Esophagus (tissue), 2 donors: Measurements from ENCODE around the gene SOD1. TPM values are rescaled to one million over a fixed set of nuclear protein-coding genes. Genes with fewer than 3 reads are reported as not detected.

ENCODE experiments used
- H3K27ac ChIP-seq, 2 donors: one replicate each; pipeline ENCODE4 v1.5.1; 2013; ENCODE audit warnings: low read depth in 2 of 2, mild to moderate bottlenecking in 2 of 2, inconsistent platforms in 1 of 2, low read length in 1 of 2, moderate library complexity in 1 of 2
- H3K27me3 ChIP-seq, 2 donors: one replicate each; pipeline ENCODE4 v1.6.1; 2013; ENCODE audit warnings: low read length in 2 of 2, control low read depth in 1 of 2, mild to moderate bottlenecking in 1 of 2; ENCODE audit not compliant: insufficient read depth in 2 of 2, control insufficient read depth in 1 of 2
- H3K36me3 ChIP-seq, 2 donors: one replicate each; pipeline ENCODE4 v1.6.1; 2013; ENCODE audit warnings: low read length in 1 of 2; ENCODE audit not compliant: control insufficient read depth in 2 of 2, insufficient read depth in 2 of 2
- H3K4me1 ChIP-seq, 2 donors: one replicate each; pipeline ENCODE4 v1.6.1; 2013; ENCODE audit warnings: low read length in 1 of 2; ENCODE audit not compliant: control insufficient read depth in 2 of 2, insufficient read depth in 2 of 2
- H3K4me3 ChIP-seq, 2 donors: one replicate each; pipeline ENCODE4 v1.5.1; 2013; ENCODE audit warnings: low read length in 2 of 2, mild to moderate bottlenecking in 2 of 2, low read depth in 1 of 2, moderate library complexity in 1 of 2
- H3K9me3 ChIP-seq, 2 donors: one replicate each; pipeline ENCODE4 v1.6.1; 2013; ENCODE audit warnings: mild to moderate bottlenecking in 2 of 2, low read depth in 1 of 2, low read length in 1 of 2, moderate library complexity in 1 of 2; ENCODE audit not compliant: control insufficient read depth in 2 of 2, insufficient read depth in 1 of 2
- WGBS, 2 donors: extraction: QIAGEN DNeasy Blood & Tissue Kit; methylation state at CpG; one replicate each; pipeline ENCODE4 v1.1.7; 2013; 5-methylcytosine and 5-hydroxymethylcytosine counted together
- polyA plus RNA-seq, 2 donors: library from polyadenylated mRNA; stranded (reverse); fragments of 200-250 nt; gene quantifications; one replicate each; pipeline ENCODE4 v1.2.3, GENCODE V29; 2013
- donor health status: healthy with polysubstance abuse.
- donor health status: Bipolar disorder and iron deficiency.

The SOD1 gene
- polyA plus RNA-seq, 2 donors, result 269 to 319 TPM

DNA sequence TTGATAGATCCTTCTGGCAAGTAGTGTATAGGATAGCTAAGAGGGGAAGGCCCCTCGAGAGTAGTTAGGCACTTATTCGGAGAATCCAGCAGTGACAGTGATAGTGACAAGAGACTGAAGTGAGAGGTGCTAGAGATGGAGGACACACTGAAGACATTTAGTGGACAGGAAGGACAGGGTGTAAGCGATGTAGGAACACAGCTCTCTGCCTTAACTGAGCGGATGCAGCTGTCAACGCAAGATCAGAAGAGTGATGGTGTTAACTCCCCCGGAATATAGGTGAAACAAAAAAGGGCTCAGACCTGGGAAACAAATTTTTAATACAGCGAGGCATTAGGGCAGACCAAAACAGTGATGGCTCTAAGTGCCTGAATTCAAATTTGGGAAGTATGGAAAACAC is 15.8 kb downstream of the SOD1 start:
- Histone ChIP-seq H3K27ac (no peak overlapping the region), H3K27me3 (no peaks in the 10 kb centered on the region), H3K36me3 (peaks cover 0 to 11% of the 10 kb centered on the region in 2 donors), H3K9me3 (no peaks in the 10 kb centered on the region), H3K4me3 (no peak overlapping the region), H3K4me1 (no peaks in the 10 kb centered on the region)
- 92 to 93% methylated on average over 7 of the region's 7 CpGs for WGBS, 2 donors

DNA sequence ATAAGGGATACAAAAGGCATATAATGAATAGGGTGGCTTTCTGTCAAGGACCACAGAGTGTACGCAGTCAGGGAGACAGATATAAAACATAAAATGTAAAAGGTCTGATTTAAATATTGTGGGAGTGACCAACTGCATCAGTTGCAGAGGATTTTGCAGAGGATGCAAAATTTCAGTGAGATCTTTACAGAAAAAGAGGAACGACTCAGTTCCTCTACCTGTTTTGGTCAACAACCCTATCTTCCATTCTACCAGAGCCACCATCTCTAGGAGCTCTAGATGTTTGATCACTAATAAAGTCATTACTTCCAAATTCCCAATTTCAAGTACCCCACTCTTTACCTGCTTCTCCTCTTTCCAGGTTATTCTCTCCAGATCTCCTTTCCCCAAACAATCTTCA is 16.5 kb downstream of the SOD1 start:
- 90 to 92% methylated on average over 2 of the region's 2 CpGs for WGBS, 2 donors

DNA sequence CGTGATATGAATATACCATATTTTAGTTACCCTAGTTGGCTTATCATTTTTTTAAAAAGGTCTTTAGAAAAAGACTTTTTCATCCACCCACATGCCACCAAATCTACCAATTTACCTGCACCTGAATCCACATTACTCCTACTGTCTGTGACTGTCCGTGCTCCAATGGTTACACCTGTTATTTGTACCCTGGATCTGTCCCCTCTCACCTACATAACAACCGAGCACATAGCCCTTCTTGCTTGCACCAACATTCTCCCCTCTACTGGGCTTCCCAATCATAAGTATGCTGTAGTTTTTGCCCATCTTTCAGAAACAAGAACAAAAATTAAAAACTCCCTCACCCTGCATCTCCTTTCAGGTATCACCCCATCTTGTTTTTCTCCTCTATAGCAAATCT is 17.6 kb downstream of the SOD1 start:
- Histone ChIP-seq H3K4me1 (no peaks in the 10 kb centered on the region), H3K4me3 (no peak overlapping the region), H3K27ac (no peak overlapping the region), H3K36me3 (peaks cover 0 to 2% of the 10 kb centered on the region in 2 donors), H3K9me3 (no peaks in the 10 kb centered on the region), H3K27me3 (no peaks in the 10 kb centered on the region)
- 97 to 98% methylated on average over 3 of the region's 3 CpGs for WGBS, 2 donors

More for the DNA sequence above, 16.5 kb downstream of the SOD1 start:
- no peaks in the 10 kb centered on the region for H3K9me3 ChIP-seq
- H3K36me3 ChIP-seq, result peaks cover 0 to 11% of the 10 kb centered on the region in 2 donors
- no peak overlapping the region for H3K4me3 ChIP-seq
- H3K27me3 ChIP-seq, result no peaks in the 10 kb centered on the region
- H3K27ac ChIP-seq, result no peak overlapping the region
- no peaks in the 10 kb centered on the region for H3K4me1 ChIP-seq

DNA sequence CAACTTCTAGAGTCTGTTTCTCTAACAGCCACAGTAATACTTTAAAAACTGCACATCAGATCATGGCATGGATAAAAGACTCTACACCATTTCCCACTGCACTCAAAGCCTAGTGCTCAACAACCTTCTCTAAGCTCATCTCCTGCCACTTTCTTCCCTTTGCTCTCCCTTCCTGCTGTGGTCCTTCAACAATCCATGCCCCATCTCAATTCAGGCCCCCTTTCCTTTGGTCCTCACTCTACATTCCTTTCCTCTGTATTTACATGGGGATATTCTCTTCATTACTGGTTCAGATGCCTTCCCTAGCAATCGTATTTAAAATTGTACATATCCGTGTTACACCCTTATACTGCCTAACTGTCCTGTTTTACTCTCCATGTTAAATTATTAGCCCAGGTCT is 19.0 kb downstream of the SOD1 start:
- no peak overlapping the region for H3K4me3 ChIP-seq
- no peaks in the 10 kb centered on the region for H3K4me1 ChIP-seq
- no peak overlapping the region for H3K27ac ChIP-seq
- H3K27me3 ChIP-seq, result no peaks in the 10 kb centered on the region
- no peaks in the 10 kb centered on the region for H3K9me3 ChIP-seq
- WGBS, 2 donors, result 92% methylated on average over 2 of the region's 2 CpGs
- peaks cover 0 to 5% of the 10 kb centered on the region in 2 donors for H3K36me3 ChIP-seq

DNA sequence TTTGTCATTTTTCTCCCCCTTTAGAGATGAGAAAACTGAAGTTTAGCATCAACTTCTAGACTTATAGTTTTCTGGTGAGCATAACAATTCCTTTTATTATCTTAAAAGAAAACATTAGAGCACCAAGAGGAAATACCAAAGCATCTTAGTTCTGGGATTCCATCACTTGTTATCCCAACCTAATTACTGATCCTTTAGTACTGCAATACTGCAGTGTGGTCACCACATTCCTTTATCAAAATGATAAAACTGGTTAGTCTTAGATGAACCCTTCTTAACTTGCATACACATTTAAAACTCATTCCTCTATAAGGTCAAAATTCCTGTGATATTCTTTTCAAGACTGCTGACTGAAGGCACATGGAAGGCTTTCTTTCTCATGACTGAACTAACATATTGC is 23.1 kb downstream of the SOD1 start:
- H3K9me3 ChIP-seq, result no peaks in the 10 kb centered on the region
- no peak overlapping the region for H3K27ac ChIP-seq
- H3K4me1 ChIP-seq, result no peaks in the 10 kb centered on the region
- H3K36me3 ChIP-seq, result peaks cover 10 to 12% of the 10 kb centered on the region in 2 donors
- H3K4me3 ChIP-seq, result no peak overlapping the region
- no peaks in the 10 kb centered on the region for H3K27me3 ChIP-seq

DNA sequence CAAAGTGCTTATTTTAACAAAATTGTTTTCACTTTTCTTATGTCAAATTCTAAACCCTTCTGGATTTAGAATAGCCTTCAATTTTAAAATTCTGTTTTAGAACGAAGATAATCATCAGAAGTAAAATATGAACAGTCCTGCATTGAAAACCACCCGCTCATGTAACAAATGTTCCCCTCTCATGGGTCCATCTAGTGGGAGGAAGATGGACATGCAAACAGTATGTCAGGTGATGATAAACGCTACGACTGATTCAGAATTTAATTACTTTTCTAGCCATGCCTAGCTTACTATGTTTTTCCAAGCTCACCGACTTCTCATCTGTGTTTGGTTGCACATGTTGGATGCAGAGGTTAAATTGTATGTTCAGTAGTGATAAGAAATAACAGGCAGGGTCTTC is 23.5 kb downstream of the SOD1 start:
- Histone ChIP-seq H3K27me3 (no peaks in the 10 kb centered on the region), H3K4me1 (no peaks in the 10 kb centered on the region), H3K9me3 (no peaks in the 10 kb centered on the region), H3K4me3 (no peak overlapping the region), H3K36me3 (peaks cover 12% of the 10 kb centered on the region in 2 donors), H3K27ac (no peak overlapping the region)
- whole genome bisulfite sequencing, 2 donors, result 87 to 89% methylated on average over 5 of the region's 5 CpGs

DNA sequence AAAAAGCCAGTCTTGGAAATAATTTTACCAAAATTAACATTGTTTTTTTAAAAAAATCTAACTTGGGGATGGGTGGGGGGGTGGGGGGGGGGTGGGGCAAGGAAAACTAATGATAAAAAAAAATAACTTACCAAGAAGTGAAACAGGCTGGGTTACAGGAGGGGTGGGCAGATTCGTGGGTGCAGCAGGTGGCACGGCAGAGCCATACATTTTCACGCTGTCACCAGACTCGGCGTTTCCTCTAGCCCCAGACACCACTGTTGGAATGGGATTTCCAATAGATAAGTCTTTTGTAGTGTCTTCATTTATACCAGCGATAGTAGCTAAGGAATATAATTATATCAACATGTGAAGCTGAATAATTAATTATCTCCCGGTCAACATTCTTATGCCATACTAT is 25.4 kb downstream of the SOD1 start:
- no peaks in the 10 kb centered on the region for H3K9me3 ChIP-seq
- H3K4me1 ChIP-seq, result no peaks in the 10 kb centered on the region
- peaks cover 12 to 14% of the 10 kb centered on the region in 2 donors for H3K36me3 ChIP-seq
- no peak overlapping the region for H3K4me3 ChIP-seq
- WGBS, 2 donors, result 91% methylated on average over 7 of the region's 7 CpGs
- H3K27ac ChIP-seq, result no peak overlapping the region
- H3K27me3 ChIP-seq, result no peaks in the 10 kb centered on the region

DNA sequence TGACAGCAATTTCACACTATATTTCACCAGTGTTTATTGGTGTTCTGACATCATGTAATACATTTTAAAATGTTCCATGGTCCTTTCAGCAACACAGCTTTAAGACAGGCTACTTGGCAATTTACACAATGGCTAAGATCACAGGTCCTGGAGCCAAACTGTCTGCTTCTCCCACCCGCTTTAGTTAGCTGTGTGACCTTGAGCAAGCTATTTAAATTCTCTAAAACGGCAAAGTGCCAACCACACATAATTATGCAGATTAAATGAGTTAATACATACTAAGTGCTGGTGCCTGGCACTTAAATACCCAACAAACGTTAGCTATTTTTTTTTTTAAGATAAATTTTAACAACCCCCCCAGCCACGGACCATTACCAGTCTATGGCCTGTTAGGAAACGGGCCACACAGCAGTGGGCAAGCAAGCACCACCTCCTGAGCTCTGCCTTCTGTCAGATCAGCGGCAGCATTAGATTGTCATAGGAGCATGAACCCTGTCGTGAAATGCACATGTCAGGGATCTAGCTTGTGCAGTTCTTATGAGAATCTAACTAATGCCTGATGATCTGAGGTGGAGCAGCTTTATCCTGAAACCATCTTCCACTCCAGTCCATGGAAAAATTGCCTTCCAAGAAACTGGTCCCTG is 26.9 kb downstream of the SOD1 start:
- WGBS, 2 donors, result 77 to 83% methylated on average over 7 of the region's 7 CpGs
- peaks cover 12 to 17% of the 10 kb centered on the region in 2 donors for H3K36me3 ChIP-seq
- no peak overlapping the region for H3K27ac ChIP-seq
- H3K9me3 ChIP-seq, result no peaks in the 10 kb centered on the region
- no peaks in the 10 kb centered on the region for H3K4me1 ChIP-seq
- no peaks in the 10 kb centered on the region for H3K27me3 ChIP-seq
- no peak overlapping the region for H3K4me3 ChIP-seq

DNA sequence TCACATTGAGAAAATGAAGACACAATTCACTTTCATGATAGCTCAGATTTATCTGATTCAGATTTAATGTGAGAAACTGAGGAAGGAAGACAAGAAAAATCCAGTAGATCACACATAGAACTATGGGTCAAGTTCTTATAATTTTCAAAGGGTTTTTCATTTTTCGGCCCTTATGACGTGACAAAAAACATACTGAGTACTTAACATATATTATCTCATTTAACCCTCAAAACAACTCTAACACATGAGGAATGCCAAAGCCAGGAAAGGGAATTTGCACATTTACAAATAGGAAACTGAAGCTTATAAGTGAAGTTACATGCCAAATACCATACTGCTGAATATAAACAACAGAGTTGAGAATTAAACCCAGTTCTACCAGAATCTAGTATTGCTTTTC is 27.6 kb downstream of the SOD1 start:
- no peak overlapping the region for H3K27ac ChIP-seq
- H3K4me3 ChIP-seq, result no peak overlapping the region
- peaks cover 12 to 17% of the 10 kb centered on the region in 2 donors for H3K36me3 ChIP-seq
- 95 to 96% methylated on average over 2 of the region's 2 CpGs for whole genome bisulfite sequencing, 2 donors
- H3K27me3 ChIP-seq, result no peaks in the 10 kb centered on the region
- no peaks in the 10 kb centered on the region for H3K4me1 ChIP-seq
- no peaks in the 10 kb centered on the region for H3K9me3 ChIP-seq

DNA sequence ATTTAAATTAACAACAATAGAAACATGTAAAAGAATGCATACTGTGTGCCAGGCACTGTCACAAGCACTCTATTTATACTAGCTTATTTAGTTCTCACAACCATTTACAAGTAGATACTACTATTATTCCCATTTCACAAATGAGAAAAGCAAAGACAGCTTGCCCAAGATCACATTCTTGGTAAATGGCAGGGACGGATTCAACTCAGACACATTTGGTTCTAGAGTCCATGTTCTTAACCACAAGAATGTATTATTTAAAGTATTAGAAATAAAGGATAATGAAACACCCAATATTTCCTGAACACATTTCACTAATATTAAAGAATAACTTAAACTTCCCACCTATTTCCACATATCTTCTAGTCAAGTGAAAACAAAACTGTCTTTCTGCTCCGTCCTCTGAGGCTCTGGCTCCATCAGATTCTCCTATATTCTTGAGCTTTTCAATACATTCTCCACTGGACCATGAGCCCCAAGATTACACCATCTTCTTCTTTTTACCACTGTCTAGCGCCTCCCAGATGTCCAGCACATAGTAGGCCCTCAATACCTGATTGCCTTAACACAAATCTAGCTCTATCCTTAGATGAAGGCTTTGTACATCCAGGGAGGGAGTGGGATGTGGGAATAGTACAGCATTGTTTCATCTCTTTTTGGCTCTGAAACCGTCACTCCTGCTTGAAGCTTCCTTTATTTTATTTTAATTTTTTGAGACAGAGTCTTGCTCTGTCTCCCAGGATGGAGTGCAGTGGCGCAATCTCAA is 29.3 kb downstream of the SOD1 start:
- Histone ChIP-seq H3K36me3 (peaks cover 7 to 20% of the 10 kb centered on the region in 2 donors), H3K4me3 (no peak overlapping the region), H3K9me3 (no peaks in the 10 kb centered on the region), H3K4me1 (no peaks in the 10 kb centered on the region), H3K27me3 (no peaks in the 10 kb centered on the region), H3K27ac (no peak overlapping the region)
- 90 to 94% methylated on average over 5 of the region's 5 CpGs for WGBS, 2 donors
